ENCODE data around the gene RCCD1.
"Not testable (repeated sequence)": the region's sequence is repeated elsewhere in the genome, so short reads cannot be mapped to it uniquely, and the experiment has no call there.

The RCCD1 gene

DNA sequence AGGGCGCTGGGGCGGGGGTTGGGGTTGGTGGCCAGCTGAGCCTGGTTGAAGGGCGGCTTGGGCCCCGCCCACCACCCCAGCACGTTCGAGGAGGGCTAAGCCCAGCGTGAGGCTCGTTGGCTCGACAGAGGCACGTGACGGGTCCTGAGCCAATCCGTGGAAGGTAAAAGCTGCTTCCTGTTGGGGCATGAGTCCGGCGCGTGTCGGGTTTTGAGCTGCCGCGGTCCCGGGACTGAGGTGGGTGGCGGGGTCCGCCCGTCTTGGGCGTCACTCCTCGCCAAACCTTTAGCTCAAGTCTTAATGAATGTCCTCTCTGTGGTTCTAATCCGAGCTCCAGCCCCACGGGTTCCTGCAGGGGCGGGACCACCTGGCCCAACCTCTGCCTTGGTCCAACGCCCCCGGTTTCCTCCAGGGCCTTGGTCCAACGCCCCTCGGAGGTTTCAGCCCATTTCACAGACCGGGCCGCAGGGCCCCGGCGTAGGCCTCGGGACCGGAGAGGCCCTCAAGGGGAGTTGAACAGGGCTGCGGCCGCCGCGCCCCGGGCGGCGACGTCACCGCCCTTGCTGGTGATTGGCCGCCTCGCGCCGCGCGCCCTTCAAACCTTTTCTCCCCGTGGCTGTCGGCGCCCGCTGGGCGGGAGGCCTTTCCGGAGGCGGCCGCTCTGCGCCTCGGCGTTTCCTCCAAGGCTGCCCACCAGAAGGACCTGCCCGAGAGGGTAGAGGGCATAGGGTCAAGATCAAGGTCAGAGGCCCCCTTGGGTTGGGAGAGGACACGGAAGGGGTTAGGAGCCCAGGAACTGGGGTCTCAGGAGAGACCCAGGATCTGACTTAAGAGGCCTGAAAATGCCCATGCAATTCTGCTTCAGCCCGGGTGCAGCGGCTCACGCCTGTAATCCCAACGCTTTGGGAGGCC, at the start of gene RCCD1:
RCCD1 (plus strand) TSS at position 173 of the 912 bp plus-strand sequence. CDS start 1,851 bp downstream, outside the sequence.
- no peak for DNase-seq

DNA sequence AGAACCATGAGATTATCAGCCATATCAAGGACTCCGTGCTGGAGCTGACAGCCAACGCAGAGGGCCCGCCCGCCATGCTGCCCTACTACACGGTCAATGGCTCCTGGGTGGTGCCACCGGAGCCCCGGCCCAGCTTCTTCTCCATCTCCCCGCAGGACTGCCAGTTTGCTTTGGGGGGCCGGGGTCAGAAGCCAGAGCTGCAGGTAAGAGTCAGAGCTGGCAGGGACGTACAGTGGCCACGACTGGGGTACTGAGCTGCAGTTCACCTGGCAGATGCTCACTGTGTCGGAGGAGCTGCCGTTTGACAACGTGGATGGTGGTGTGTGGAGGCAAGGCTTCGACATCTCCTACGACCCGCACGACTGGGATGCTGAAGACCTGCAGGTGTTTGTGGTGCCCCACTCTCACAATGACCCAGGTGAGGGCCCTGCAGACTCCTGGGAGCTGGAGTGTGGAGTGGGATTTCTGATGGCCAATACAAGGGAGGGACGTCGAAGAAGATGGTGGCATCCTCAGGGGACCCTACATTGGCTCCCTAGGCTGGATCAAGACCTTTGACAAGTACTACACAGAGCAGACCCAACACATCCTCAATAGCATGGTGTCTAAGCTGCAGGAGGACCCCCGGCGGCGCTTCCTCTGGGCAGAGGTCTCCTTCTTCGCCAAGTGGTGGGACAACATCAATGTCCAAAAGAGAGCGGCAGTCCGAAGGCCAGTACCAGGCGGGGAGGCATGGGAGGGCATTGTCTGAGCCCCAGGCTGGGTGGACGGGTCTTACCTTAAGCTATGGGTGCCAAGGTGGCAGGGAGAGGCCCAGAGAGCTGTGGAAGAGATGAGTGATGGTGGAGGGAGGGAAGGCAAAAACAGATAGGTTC, 49.1 kb upstream of the RCCD1 start:
- no peak for DNase-seq

- DNase-seq: no peak
These were observed 48.4 kb upstream of the RCCD1 start for GRCh38 chr15:90906181-90906849.

- DNase-seq: no peak
These were observed 47.5 kb upstream of the RCCD1 start for GRCh38 chr15:90907051-90907660.

GRCh38 chr15:90907838-90908507, 46.7 kb upstream of the RCCD1 start:
- DNase-seq: no peak

GRCh38 chr15:90909449-90909848, 45.2 kb upstream of the RCCD1 start:
- DNase-seq: not testable (repeated sequence)

GRCh38 chr15:90909976-90910375, 44.7 kb upstream of the RCCD1 start:
- DNase-seq: no peak

GRCh38 chr15:90910441-90911301, 44.0 kb upstream of the RCCD1 start:
- DNase-seq: no peak

- DNase-seq: no peak
These were observed 43.4 kb upstream of the RCCD1 start for GRCh38 chr15:90911302-90911623.

DNA sequence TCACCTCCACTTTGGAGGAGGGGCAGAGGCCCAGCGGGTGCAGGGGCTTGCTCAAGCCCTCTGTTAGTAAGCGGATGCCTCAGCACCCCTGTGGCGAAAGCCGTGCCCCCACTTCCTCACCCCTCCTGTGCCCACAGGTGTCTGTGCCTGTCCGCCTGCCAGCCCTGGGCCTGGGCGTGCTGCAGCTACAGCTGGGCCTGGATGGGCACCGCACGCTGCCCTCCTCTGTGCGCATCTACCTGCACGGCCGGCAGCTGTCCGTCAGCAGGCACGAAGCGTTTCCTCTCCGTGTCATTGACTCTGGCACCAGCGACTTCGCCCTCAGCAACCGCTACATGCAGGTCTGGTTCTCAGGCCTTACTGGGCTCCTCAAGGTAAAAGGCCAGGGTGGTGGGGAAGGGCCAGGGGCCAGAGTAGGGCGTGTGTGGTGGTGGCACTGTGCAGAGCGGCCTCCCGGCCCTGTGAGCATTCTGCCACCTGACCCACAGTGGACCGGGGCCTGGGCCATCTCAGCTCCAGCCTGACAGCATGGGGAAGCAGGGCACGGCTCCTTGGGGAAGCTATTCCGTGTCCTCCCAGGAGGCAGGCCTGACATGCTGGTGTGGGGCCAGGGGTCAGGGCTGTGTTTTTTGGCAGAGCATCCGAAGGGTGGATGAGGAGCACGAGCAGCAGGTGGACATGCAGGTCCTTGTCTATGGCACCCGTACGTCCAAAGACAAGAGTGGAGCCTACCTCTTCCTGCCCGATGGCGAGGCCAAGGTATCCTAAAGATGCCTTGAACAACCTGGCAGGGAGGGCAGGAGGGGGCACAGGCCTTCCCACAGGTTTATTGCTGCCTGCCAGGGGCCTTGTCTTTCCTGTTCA, 42.5 kb upstream of the RCCD1 start:
- no peak for DNase-seq

GRCh38 chr15:90912770-90913075, 42.0 kb upstream of the RCCD1 start:
- DNase-seq: no peak

DNA sequence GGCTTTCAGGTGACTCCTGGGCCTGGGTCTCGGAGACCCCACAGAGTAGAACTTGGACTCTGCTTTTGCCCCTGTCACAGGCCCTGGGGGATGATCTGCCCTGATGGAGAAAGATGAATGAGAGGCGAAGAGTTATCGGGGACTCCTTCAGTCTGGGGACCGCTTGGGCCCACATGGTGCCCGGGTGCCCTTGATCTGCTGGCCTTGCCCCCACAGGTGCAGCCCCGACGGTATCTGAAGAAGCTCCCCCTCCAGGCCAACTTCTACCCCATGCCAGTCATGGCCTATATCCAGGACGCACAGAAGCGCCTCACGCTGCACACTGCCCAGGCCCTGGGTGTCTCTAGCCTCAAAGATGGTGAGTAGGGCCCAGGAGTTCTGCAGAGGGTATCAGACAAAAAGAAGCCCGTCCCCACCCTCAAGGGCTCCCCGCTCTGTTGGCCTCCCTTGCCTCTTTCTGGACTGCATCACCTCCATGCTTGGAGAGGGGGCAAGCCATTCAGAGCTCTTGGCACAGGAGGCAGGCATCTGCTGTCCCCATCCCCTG, 41.2 kb upstream of the RCCD1 start:
- DNase-seq: no peak

DNA sequence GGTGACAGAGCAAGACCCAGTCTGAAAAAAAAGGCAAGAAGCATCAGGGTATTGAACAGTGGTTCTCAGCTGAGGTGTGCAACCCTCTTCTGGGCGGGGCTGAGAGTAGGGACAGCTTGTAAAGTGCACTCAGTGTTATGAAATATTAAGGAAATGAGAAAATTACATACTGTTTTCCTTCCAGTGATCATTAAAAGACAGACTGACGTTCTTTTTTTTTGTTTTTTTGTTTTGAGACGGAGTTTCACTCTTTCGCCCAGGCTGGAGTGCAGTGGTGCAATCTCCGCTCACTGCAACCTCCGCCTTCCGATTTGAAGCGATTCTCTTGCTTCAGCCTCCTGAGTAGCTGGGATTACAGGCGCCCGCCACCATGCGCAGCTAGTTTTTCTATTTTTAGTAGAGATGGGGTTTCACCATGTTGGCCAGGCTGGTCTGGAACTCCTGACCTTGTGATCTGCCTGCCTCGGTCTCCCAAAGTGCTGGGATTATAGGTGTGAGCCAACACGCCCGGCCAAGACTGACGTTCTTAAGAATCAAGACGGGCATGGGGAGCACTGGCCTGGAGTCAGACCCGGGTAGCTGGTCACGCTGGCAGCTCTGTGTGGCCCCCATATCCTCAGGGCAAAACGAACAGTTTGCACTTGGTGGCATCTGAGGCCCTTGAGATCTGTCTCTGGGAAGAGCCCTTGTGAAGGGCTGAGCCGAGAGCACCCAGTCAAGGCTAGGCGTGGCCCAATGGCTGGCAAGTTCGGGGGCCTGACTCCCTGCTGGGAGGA, 40.2 kb upstream of the RCCD1 start:
- DNase-seq: no peak

- no peak for DNase-seq
These were observed 39.4 kb upstream of the RCCD1 start for GRCh38 chr15:90915216-90915807.

- DNase-seq: no peak
These were observed 38.8 kb upstream of the RCCD1 start for GRCh38 chr15:90915808-90916440.

- DNase-seq: no peak
These were observed 38.2 kb upstream of the RCCD1 start for GRCh38 chr15:90916461-90916860.

GRCh38 chr15:90917569-90917968, 37.1 kb upstream of the RCCD1 start:
- DNase-seq: no peak

GRCh38 chr15:90918034-90918788, 36.5 kb upstream of the RCCD1 start:
- no peak for DNase-seq

All from NCI-H526 (cell line).